ENCODE measurements around the gene AOX1.

DNA sequence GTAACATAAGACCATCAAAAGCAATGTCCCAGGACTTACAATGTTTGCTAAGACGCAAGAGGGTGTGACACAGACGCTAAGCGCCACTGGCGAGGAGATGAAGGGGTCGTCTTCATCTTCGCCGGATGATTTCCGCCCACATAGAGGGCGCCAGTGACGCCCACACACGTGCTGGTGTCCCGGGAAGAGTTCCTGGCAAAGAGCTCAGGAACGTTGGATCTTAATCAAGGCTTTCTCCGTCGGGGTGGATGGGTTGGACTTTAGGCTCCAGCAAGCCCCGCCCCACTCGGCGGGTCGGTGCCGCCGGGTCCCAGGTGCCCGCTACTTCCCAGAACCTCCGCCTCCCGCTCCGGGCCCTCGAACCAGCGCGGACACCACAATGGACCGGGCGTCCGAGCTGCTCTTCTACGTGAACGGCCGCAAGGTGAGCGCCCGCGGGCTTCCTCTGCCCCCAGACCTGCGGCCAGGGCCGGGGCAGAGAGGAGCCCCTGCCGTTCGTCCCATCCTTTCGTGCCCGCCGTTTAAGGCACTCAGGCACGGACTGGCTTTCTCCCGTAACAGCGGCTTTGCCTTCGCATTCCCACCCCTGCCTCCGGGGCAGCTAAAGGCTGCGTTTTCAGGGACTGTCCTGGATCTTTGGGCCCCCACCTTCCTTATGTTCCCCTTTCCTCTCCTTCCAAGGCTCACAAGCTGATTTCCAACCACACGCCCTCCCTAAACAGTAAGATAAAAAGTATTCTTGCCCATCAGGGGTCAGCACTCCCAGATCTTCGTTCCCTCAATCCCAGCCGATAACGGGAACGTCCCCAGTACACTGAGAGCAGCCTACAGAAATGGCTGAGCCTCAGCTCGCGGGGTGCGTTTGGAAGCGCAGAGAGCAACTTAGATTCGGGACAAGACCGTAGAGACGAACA lies at the start of gene AOX1:
- TF ChIP-seq CTCF (IDR thresholded peaks at IDR 0.05): no peak
- no peak for TF ChIP-seq POLR2A (IDR thresholded peaks at IDR 0.05)

Measured in uterus (tissue), 2 donors.